K562 (cell line): ENCODE measurements around the gene AMIGO1. TPM values are rescaled to one million over a fixed set of nuclear protein-coding genes. Genes with fewer than 3 reads are reported as not detected.

Experiments used
- ATAC-seq: fragments of 200-7000 bp; cut with Tn5 transposase; 3 replicates; pipeline ENCODE4 v1.9.1; 2020; ENCODE audit warnings: moderate library complexity
- BruUV-seq: library from RNA; stranded (reverse); fragments of 400-500 nt; replicated peaks from 2 replicates; lab custom pipeline; 2021; lab: Mats Ljungman, UMichigan
- CTCF ChIA-PET: fragments of 300-600 bp; formaldehyde crosslinking; extraction: SDS; loops from one replicate; lab custom pipeline; 2021; ENCODE audit warnings: low intra/inter-chr PET ratio; lab: Yijun Ruan, JAX
- POLR2A ChIA-PET: fragments of 300-600, 350-650 bp; sonication (Branson Sonifier 250); formaldehyde crosslinking; extraction: SDS; loops from one replicate; lab custom pipeline; 2021; ENCODE audit warnings: antibody characterized with exemption, inconsistent platforms; lab: Yijun Ruan, JAX
- DNase-seq, 4 experiments: peaks; one replicate each; pipeline versions ENCODE4 v3.0.0 to v3.0.0-alpha.2; 2011 to 2018; ENCODE audit warnings: low spot score in 3 of 4, mixed read lengths in 3 of 4; ENCODE audit errors: extremely low read depth in 1 of 4
- FAIRE-seq: peaks from 2 replicates; lab custom pipeline; 2011; peaks lifted over from hg19 to GRCh38; lab: Jason Lieb, UNC
- H2AFZ ChIP-seq: 2 replicates; pipeline ENCODE4 v1.6.0; 2011; ENCODE audit warnings: low read depth, low read length, control low read depth, inconsistent platforms
- H3K27ac ChIP-seq: fragments of 200-600 bp; 3 replicates; pipeline ENCODE4 v1.8.0; 2011; ENCODE audit warnings: low read depth, mild to moderate bottlenecking, control low read depth, inconsistent platforms, low read length, moderate library complexity, mixed read lengths; ENCODE audit errors: extremely low read depth
- H3K27me3 ChIP-seq, 2 experiments: fragments of 300-600 bp in 1 of 2; 2 replicates in 1 of 2; 3 replicates in 1 of 2; pipeline versions ENCODE4 v1.6.0 to v1.8.0; 2011; ENCODE audit warnings: inconsistent platforms in 2 of 2, low read length in 2 of 2, mild to moderate bottlenecking in 1 of 2, mixed read lengths in 1 of 2, moderate library complexity in 1 of 2; ENCODE audit not compliant: control insufficient read depth in 2 of 2, insufficient read depth in 2 of 2
- H3K36me3 ChIP-seq: fragments of 300-600 bp; 3 replicates; pipeline ENCODE4 v1.8.0; 2011; ENCODE audit warnings: mild to moderate bottlenecking, low read length, inconsistent platforms; ENCODE audit not compliant: control insufficient read depth, insufficient read depth
- H3K4me1 ChIP-seq, 2 experiments: fragments of 200-600 bp in 1 of 2; replicated peaks in 1 of 2; 2 replicates in 1 of 2; 3 replicates in 1 of 2; pipeline versions ENCODE4 v1.5.1 to v1.8.0; 2011; ENCODE audit warnings: inconsistent platforms in 2 of 2, low read length in 2 of 2, mild to moderate bottlenecking in 1 of 2, mixed read lengths in 1 of 2, moderate library complexity in 1 of 2; ENCODE audit not compliant: control insufficient read depth in 2 of 2, insufficient read depth in 2 of 2
- H3K4me2 ChIP-seq: 2 replicates; pipeline ENCODE4 v1.6.1; 2011; ENCODE audit warnings: low read length, control low read depth, inconsistent platforms, mixed read lengths; ENCODE audit not compliant: insufficient read depth
- H3K4me3 ChIP-seq: fragments of 200-600 bp; sonication (generic), shearing (Covaris generic); 2 replicates; pipeline ENCODE4 v1.5.1; 2016; ENCODE audit warnings: control low read depth, inconsistent platforms
- H3K79me2 ChIP-seq: fragments of 200-600 bp; 3 replicates; pipeline ENCODE4 v1.8.0; 2011; ENCODE audit warnings: low read length, inconsistent platforms; ENCODE audit not compliant: control insufficient read depth, insufficient read depth
- H3K9ac ChIP-seq, 2 experiments: 2 replicates each; pipeline versions ENCODE4 v1.6.0 to v1.6.1; 2011; ENCODE audit warnings: low read depth in 2 of 2, low read length in 2 of 2, control low read depth in 1 of 2, inconsistent platforms in 1 of 2, mild to moderate bottlenecking in 1 of 2, mixed read lengths in 1 of 2; ENCODE audit not compliant: insufficient read depth in 1 of 2
- H3K9me1 ChIP-seq: one replicate; pipeline ENCODE4 v1.6.0; 2011; ENCODE audit warnings: inconsistent platforms, mild to moderate bottlenecking, low read length, moderate library complexity; ENCODE audit not compliant: control insufficient read depth, insufficient read depth
- H3K9me3 ChIP-seq: replicated peaks from 2 replicates; pipeline ENCODE4 v1.5.1; 2011; ENCODE audit warnings: low read depth, low read length, inconsistent platforms; ENCODE audit not compliant: control insufficient read depth, insufficient read depth
- H4K20me1 ChIP-seq: replicated peaks from 2 replicates; pipeline ENCODE4 v1.6.1; 2011; ENCODE audit warnings: low read length, inconsistent platforms, mixed read lengths; ENCODE audit not compliant: control insufficient read depth, insufficient read depth
- ARID1B ChIP-seq: fragments of 450-650 bp; IDR thresholded peaks from 2 replicates; pipeline ENCODE4 v1.6.1; 2016; ENCODE audit warnings: antibody characterized with exemption, mild to moderate bottlenecking, inconsistent platforms
- ILK ChIP-seq: fragments of 450-650 bp; IDR thresholded peaks from 2 replicates; pipeline ENCODE4 v1.6.1; 2016; ENCODE audit warnings: missing genetic modification characterization, low read depth, mild to moderate bottlenecking, missing compliant biosample characterization, moderate library complexity, borderline replicate concordance
- KAT2B ChIP-seq: IDR thresholded peaks from one replicate; pipeline ENCODE4 v1.6.1; 2012; ENCODE audit warnings: low read depth, mild to moderate bottlenecking, control low read depth, inconsistent platforms, low read length, moderate library complexity
- KAT7 ChIP-seq: sonication (generic); formaldehyde crosslinking; IDR thresholded peaks from 2 replicates; pipeline ENCODE4 v1.8.0; 2022; ENCODE audit warnings: missing genetic modification reagents, mild to moderate bottlenecking, borderline replicate concordance
- KLF13 ChIP-seq: fragments of 450-650 bp; IDR thresholded peaks from 2 replicates; pipeline ENCODE4 v1.6.1; 2016; ENCODE audit warnings: missing genetic modification characterization, low read depth, mild to moderate bottlenecking, missing compliant biosample characterization, moderate library complexity, borderline replicate concordance
- MAFK ChIP-seq: IDR thresholded peaks from 2 replicates; pipeline ENCODE4 v1.6.1; 2011; ENCODE audit warnings: low read length, improper control_type of control experiment
- RUNX1 ChIP-seq: sonication (generic); IDR thresholded peaks from 2 replicates; pipeline ENCODE4 v1.6.1; 2016; ENCODE audit warnings: antibody characterized with exemption, low read depth
- SIRT6 ChIP-seq: IDR thresholded peaks from one replicate; pipeline ENCODE4 v1.6.1; 2012; ENCODE audit warnings: low read depth, mild to moderate bottlenecking, control low read depth, inconsistent platforms, low read length, moderate library complexity
- TRIM28 ChIP-seq: fragments of 450-650 bp; IDR thresholded peaks from 2 replicates; pipeline ENCODE4 v1.6.1; 2017
- ZBTB12 ChIP-seq: fragments of 250-450 bp; sonication (Bioruptor Pico); IDR thresholded peaks from 2 replicates; pipeline ENCODE4 v1.4.0; 2020
- ZBTB17 ChIP-seq: fragments of 450-650 bp; formaldehyde crosslinking; IDR thresholded peaks from 2 replicates; pipeline ENCODE4 v1.4.0; 2020; ENCODE audit warnings: mild to moderate bottlenecking
- ZNF12 ChIP-seq: sonication (generic); formaldehyde crosslinking; IDR thresholded peaks from 2 replicates; pipeline ENCODE4 v1.4.0; 2020; ENCODE audit warnings: mild to moderate bottlenecking, missing genetic modification reagents
- ZNF124 ChIP-seq: sonication (generic); formaldehyde crosslinking; IDR thresholded peaks from 2 replicates; pipeline ENCODE4 v1.8.1; 2022; ENCODE audit warnings: missing genetic modification reagents
- ZNF57 ChIP-seq: fragments of 450-650 bp; formaldehyde crosslinking; IDR thresholded peaks from 2 replicates; pipeline ENCODE4 v1.4.0; 2020; ENCODE audit warnings: mild to moderate bottlenecking, moderate library complexity
- ZNF644 ChIP-seq: fragments of 200-800 bp; sonication (Bioruptor generic); IDR thresholded peaks from 2 replicates; pipeline ENCODE4 v1.6.1; 2016; ENCODE audit warnings: low read depth, missing genetic modification characterization, missing compliant biosample characterization
- WGBS: fragments of 100-300 bp; shearing (Covaris generic); methylation state at CpG from one replicate; pipeline ENCODE4 v1.1.6; 2016; ENCODE audit warnings: low coverage, mixed read lengths; ENCODE audit not compliant: insufficient coverage; ENCODE audit errors: missing lambda C conversion rate; 5-methylcytosine and 5-hydroxymethylcytosine counted together
- in situ Hi-C: fragments of 300-500 bp; cut with MboI; formaldehyde crosslinking; loops from 4 replicates; pipeline ENCODE4 v1.15.0; 2018; ENCODE audit warnings: inconsistent platforms, mixed read lengths
- intact Hi-C: fragments of 100-400 bp; cut with micrococcal nuclease; formaldehyde crosslinking; loops from 2 replicates; pipeline ENCODE4 v1.14.2; 2022
- polyA plus RNA-seq, 8 experiments: library from polyadenylated mRNA; depleted of rRNA in 4 of 8; stranded (reverse) in 5 of 8; unstranded in 3 of 8; fragments of >200 nt; fragmentation: Nextera tagmentation in 2 of 8; fragmentation: Illumina TruSeq in 1 of 8; extraction: Ambion mirVana in 2 of 8; extraction: Trizol in 1 of 8; gene quantifications; 2 replicates each; pipeline versions ENCODE4 v1.2.1 to v1.2.3, GENCODE V29; 2011 to 2014; ENCODE audit warnings: inconsistent platforms in 1 of 8, missing spikeins in 1 of 8
- total RNA-seq, 7 experiments: library from RNA; depleted of rRNA in 6 of 7; stranded (reverse); fragments of >200 nt in 6 of 7; fragmentation: Illumina TruSeq in 2 of 7; extraction: Trizol in 2 of 7; gene quantifications; 2 replicates each; pipeline versions ENCODE4 v1.2.1 to v1.2.3, GENCODE V29; 2011 to 2021; ENCODE audit warnings: low replicate concordance in 1 of 7
- TF ChIP-seq, protein P1 (sequence below): fragments of 450-650 bp; IDR thresholded peaks from 2 replicates; pipeline ENCODE4 v1.6.1; 2018; ENCODE audit not compliant: partially characterized antibody

The AMIGO1 gene
- total and polyA plus RNA-seq, 9 of the 15 experiments (the other 6 are each of a cell fraction or from before 2014, with no cell fraction given), result 0.24 to 1.0 (median 0.54) TPM

DNA sequence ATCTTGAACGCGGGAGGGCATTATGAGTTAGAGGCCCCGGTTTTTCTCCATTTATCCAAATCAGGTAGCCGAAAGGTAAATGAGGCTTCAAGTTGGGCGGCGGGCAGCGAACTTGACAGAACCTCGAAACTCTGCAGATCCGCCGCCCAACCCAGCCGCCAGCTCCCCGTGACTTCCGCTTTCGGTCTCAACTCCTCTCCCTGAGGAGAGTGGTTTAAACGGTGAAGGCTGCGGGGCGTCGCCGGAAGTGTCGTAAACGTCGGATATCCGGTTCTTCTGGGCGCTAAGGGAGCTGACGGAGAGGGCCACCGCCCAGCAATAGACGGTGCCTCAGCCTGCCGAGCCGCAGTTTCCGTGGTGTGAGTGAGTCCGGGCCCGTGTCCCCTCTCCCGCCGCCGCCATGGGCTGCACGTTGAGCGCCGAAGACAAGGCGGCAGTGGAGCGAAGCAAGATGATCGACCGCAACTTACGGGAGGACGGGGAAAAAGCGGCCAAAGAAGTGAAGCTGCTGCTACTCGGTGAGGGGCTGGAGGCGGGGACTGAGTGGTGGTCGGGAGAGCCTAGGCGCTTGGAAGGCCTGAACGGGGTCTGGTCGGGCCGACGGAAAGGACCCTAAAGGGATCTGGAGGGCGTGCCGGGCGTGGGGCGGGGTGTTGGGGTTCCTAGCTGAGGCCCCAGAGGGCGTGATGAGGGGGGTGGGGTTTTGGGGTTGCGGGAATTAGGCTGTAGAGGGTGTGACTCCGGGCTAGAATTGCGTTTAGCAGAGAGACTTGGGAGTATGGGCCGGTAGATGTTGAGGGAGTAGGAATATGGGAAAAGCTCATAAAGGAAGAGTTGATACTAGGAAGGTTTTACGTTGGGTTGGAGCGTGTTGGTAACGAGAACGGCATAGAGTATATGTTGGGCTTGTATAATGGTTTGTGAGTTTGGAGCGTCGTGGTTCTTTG lies 39.1 kb upstream of the AMIGO1 start, which contains the start of gene GNAI3:
Gene GNAI3 (plus strand): TSS at position 295 of the 947 bp plus-strand sequence. CDS start 106 bp downstream, at position 401.
- H3K9me1 ChIP-seq, result no peaks in the 10 kb centered on the region
- peak within 1 kb of the TSS; percentile 95 to 98 for H3K9ac ChIP-seq
- peak within 1 kb of the TSS; percentile 98 for H2AFZ ChIP-seq
- H3K9me3 ChIP-seq, result no peaks in the 10 kb centered on the region
- peaks cover 4 to 5% of the 10 kb centered on the region in 2 experiments for H3K4me1 ChIP-seq
- peak; percentile 98 for FAIRE-seq
- peaks cover 6% of the 10 kb centered on the region; the same call in 2 of the 3 replicates for H3K36me3 ChIP-seq
- in situ Hi-C loops (loop anchor here (5.0 kb wide), 3 partner anchors 74 to 439 kb away; partner anchors contain the start of gene EPS8L3), intact Hi-C loops (loop anchor here (5.0 kb wide), 3 partner anchors 69 to 434 kb away; partner anchors contain the start of genes AHCYL1, AMPD2 and GNAT2)
- H3K27me3 ChIP-seq, result no peaks in the 10 kb centered on the region
- H3K27ac ChIP-seq, result peak within 1 kb of the TSS; percentile 91
- peak; percentile 96 for ATAC-seq
- peak within 1 kb of the TSS; percentile 94 for H3K4me2 ChIP-seq
- 1% methylated on average over 59 of the region's 68 CpGs for WGBS
- peaks cover 71% of the 10 kb centered on the region for H3K79me2 ChIP-seq
- BruUV-seq, result no TSS peak
- peak; percentile 92 to 99 (median 94) for DNase-seq
- ChIA-PET POLR2A (interaction anchor here (0.6 to 3.5 kb wide), 62 partner anchors 9 to 895 kb away, joined by 3 to 48 read pairs (median 4); partner anchors contain the start of genes AHCYL1, AMPD2, ATXN7L2 and EPS8L3), CTCF (interaction anchor here (1.1 to 2.9 kb wide), 2 partner anchors 102 to 557 kb away, joined by 3 to 22 read pairs; no protein-coding TSS in a partner anchor)
- H3K4me3 ChIP-seq, result peak within 1 kb of the TSS; percentile 94
- H4K20me1 ChIP-seq, result peaks cover 5% of the 10 kb centered on the region; the same call in 1 of the 2 replicates
- no peak; the same call in 1 of the 2 replicates for TF ChIP-seq ARID1B
- TF ChIP-seq ZNF644 (tag), result no peak
- TF ChIP-seq ZBTB17 (CRISPR knock-in tag), result peak; percentile 76; the same call in 1 of the 2 replicates
- TF ChIP-seq KLF13 (tag), result peak; percentile 73; the same call in 1 of the 2 replicates
- TF ChIP-seq KAT7 (CRISPR knock-in tag), result peak; percentile 67; the same call in 1 of the 2 replicates
- no peak; the same call in 1 of the 2 replicates for TF ChIP-seq MAFK
- no peak; the same call in 1 of the 2 replicates for TF ChIP-seq ZNF12 (CRISPR knock-in tag)
- TF ChIP-seq ZNF57 (CRISPR knock-in tag), result no peak
- peak; percentile 71 for TF ChIP-seq ZBTB12 (CRISPR knock-in tag)
- TF ChIP-seq, protein P1, sequence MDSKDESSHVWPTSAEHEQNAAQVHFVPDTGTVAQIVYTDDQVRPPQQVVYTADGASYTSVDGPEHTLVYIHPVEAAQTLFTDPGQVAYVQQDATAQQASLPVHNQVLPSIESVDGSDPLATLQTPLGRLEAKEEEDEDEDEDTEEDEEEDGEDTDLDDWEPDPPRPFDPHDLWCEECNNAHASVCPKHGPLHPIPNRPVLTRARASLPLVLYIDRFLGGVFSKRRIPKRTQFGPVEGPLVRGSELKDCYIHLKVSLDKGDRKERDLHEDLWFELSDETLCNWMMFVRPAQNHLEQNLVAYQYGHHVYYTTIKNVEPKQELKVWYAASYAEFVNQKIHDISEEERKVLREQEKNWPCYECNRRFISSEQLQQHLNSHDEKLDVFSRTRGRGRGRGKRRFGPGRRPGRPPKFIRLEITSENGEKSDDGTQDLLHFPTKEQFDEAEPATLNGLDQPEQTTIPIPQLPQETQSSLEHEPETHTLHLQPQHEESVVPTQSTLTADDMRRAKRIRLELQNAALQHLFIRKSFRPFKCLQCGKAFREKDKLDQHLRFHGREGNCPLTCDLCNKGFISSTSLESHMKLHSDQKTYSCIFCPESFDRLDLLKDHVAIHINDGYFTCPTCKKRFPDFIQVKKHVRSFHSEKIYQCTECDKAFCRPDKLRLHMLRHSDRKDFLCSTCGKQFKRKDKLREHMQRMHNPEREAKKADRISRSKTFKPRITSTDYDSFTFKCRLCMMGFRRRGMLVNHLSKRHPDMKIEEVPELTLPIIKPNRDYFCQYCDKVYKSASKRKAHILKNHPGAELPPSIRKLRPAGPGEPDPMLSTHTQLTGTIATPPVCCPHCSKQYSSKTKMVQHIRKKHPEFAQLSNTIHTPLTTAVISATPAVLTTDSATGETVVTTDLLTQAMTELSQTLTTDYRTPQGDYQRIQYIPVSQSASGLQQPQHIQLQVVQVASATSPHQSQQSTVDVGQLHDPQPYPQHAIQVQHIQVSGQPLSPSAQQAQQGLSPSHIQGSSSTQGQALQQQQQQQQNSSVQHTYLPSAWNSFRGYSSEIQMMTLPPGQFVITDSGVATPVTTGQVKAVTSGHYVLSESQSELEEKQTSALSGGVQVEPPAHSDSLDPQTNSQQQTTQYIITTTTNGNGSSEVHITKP, result peak; percentile 77
- TF ChIP-seq SIRT6, result no peak
- 0 out of 2 replicates have a peak, but pooled peaks have one; percentile 52 for TF ChIP-seq ZNF124
- no peak for TF ChIP-seq ILK (tag)
- no peak for TF ChIP-seq KAT2B
- TF ChIP-seq RUNX1, result peak; percentile 19; the same call in 1 of the 2 replicates
- no peak for TF ChIP-seq TRIM28
